ENCODE measurements around the gene UTS2B. TPM values are rescaled to one million over a fixed set of nuclear protein-coding genes. Genes with fewer than 3 reads are reported as not detected.

UTS2B gene
- total and polyA plus RNA-seq, 4 donors = 0.10 to 0.76 TPM; not detected in 2

DNA sequence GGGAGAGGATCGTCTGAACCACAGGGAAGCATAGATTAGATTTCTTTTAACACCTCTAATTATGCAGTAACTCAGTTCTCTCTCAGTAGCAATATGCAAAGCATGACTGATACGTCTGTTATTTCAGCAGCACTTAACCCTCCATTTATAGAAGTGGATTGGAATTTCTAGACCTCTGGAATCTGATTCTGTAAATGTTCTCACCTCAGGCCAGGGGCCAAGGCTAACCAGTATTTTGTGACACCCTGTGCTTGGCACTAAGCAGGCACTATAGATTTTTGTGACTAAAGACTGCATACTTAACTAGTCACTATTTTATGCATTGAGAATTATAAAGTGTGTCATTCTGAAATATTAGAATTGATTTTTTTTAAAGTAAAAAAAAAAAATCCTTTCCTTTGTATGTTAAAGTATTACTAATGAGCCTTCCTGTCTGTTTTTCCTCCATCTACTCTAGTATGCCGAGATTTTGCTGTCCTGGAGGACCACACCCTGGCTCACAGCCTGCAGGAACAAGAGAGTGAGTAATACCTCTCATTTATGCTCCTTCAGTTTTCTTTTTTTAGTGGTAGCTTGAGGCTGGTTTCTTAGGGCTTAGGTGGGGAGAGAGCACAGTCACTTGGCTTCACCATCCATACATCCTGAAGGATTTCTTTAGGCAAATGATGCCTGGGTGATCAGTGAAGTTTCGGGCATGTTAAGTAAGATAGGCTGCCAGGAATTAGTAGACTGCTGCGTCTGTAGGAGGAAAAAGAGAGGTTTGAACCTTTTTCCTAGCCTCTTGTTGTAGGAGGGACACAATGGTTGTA, 26.5 kb upstream of the UTS2B start:
- Histone ChIP-seq H3K9ac (ENCODE audit: low read depth in 1 of 2, low read length in 2 of 2) (no peak overlapping the region), H3K36me3 (ENCODE audit: control insufficient read depth in 4 of 4, insufficient read depth in 3 of 4, low read depth in 1 of 4, low read length in 3 of 4) (peaks cover 5 to 41% (median 22%) of the 10 kb centered on the region in 4 donors), H3K4me1 (ENCODE audit: control insufficient read depth in 4 of 4, insufficient read depth in 4 of 4, low read length in 3 of 4) (peaks cover 7 to 37% (median 25%) of the 10 kb centered on the region in 4 donors), H3K4me3 (ENCODE audit: low read depth in 1 of 3, low read length in 3 of 3) (no peak overlapping the region), H3K9me3 (ENCODE audit: control insufficient read depth in 4 of 4, low read length in 3 of 4) (no peaks in the 10 kb centered on the region), H3K27me3 (ENCODE audit: control insufficient read depth in 4 of 4, insufficient read depth in 4 of 4, low read length in 3 of 4) (no peaks in the 10 kb centered on the region), H3K27ac (ENCODE audit: low read depth in 1 of 2, low read length in 2 of 2) (no peak overlapping the region)
- TF ChIP-seq NR2F2 (IDR thresholded peaks at IDR 0.05) = peak; percentile 38
- TF ChIP-seq, protein P1, sequence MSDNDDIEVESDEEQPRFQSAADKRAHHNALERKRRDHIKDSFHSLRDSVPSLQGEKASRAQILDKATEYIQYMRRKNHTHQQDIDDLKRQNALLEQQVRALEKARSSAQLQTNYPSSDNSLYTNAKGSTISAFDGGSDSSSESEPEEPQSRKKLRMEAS (IDR thresholded peaks at IDR 0.05) = no peak
- TF ChIP-seq, protein P2, sequence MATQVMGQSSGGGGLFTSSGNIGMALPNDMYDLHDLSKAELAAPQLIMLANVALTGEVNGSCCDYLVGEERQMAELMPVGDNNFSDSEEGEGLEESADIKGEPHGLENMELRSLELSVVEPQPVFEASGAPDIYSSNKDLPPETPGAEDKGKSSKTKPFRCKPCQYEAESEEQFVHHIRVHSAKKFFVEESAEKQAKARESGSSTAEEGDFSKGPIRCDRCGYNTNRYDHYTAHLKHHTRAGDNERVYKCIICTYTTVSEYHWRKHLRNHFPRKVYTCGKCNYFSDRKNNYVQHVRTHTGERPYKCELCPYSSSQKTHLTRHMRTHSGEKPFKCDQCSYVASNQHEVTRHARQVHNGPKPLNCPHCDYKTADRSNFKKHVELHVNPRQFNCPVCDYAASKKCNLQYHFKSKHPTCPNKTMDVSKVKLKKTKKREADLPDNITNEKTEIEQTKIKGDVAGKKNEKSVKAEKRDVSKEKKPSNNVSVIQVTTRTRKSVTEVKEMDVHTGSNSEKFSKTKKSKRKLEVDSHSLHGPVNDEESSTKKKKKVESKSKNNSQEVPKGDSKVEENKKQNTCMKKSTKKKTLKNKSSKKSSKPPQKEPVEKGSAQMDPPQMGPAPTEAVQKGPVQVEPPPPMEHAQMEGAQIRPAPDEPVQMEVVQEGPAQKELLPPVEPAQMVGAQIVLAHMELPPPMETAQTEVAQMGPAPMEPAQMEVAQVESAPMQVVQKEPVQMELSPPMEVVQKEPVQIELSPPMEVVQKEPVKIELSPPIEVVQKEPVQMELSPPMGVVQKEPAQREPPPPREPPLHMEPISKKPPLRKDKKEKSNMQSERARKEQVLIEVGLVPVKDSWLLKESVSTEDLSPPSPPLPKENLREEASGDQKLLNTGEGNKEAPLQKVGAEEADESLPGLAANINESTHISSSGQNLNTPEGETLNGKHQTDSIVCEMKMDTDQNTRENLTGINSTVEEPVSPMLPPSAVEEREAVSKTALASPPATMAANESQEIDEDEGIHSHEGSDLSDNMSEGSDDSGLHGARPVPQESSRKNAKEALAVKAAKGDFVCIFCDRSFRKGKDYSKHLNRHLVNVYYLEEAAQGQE (IDR thresholded peaks at IDR 0.05) = no peak
- peak; percentile 41 to 46 for TF ChIP-seq HNF4A (conservative IDR thresholded peaks at IDR 0.05)
- no peak for TF ChIP-seq RAD21 (IDR thresholded peaks at IDR 0.05)
- no peak for DNase-seq (ENCODE audit: low spot score)
- WGBS = 69% methylated on average over 5 of the region's 5 CpGs

DNA sequence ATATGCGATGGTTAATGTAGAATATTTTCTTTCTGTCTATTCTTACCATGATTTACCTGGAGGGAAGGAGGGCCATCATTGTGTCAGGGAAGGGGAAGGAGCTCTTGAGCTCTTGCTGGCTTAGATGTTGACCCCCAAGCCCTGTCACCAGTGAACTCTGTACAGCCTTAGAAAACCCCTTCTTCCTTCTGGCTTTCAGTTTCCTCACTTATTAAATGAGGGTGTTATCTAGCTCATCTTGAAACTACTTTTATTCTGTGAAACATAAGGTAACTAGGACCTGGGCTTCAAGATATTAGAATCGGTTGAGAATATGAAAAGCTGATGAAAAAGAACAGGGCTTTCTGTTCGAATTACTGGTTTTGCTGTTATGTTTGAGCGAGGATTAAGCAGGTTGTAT, 25.1 kb upstream of the UTS2B start:
- TF ChIP-seq RAD21 (IDR thresholded peaks at IDR 0.05) = no peak
- TF ChIP-seq NR2F2 (IDR thresholded peaks at IDR 0.05) = no peak
- H3K36me3 ChIP-seq (ENCODE audit: control insufficient read depth in 4 of 4, insufficient read depth in 3 of 4, low read depth in 1 of 4, low read length in 3 of 4) = peaks cover 3 to 28% (median 12%) of the 10 kb centered on the region in 4 donors
- no peak overlapping the region for H3K4me3 ChIP-seq (ENCODE audit: low read depth in 1 of 3, low read length in 3 of 3)
- H3K4me1 ChIP-seq (ENCODE audit: control insufficient read depth in 4 of 4, insufficient read depth in 4 of 4, low read length in 3 of 4) = peaks cover 13 to 48% (median 33%) of the 10 kb centered on the region in 4 donors
- H3K9me3 ChIP-seq (ENCODE audit: control insufficient read depth in 4 of 4, low read length in 3 of 4) = no peaks in the 10 kb centered on the region
- no peak for DNase-seq (ENCODE audit: low spot score)
- no peak overlapping the region for H3K27ac ChIP-seq (ENCODE audit: low read depth in 1 of 2, low read length in 2 of 2)
- H3K9ac ChIP-seq (ENCODE audit: low read depth in 1 of 2, low read length in 2 of 2) = no peak overlapping the region
- 87% methylated on average over 4 of the region's 4 CpGs for WGBS
- H3K27me3 ChIP-seq (ENCODE audit: control insufficient read depth in 4 of 4, insufficient read depth in 4 of 4, low read length in 3 of 4) = no peaks in the 10 kb centered on the region

DNA sequence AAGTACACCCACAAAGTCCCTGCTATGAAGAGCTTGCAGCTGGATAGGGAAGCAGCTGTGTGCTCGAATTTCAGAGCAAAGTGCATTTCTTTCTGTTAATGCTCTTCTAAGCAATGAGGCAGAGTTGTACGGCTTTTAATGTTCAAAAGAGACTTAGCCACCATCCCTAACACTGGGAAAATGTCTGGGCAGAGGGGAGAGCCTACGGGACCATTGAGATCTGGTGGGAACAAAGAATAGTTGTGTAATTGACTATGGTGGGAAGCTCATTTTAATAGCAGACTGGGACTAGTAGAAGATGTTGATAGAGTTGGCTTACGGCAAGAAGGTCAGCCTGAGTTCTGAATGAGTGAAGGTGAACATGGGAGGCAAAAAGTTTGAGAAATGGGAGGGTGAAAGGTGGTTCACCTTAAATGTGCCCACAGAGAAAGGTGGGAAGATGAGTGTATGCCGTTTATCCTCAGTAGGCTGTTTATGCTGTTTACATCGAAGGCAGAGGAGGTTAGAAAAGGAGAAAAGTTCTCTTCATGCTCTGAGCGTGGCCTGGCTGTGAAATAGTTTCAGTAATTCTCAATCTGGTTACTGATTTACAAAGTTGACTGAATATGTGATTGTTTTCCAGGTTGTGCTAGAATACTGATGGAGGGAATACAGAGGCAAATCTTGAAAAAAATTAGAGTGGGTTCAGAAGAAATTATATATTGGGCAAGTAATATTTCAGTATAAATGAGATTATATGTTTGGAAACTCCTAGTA, 22.9 kb upstream of the UTS2B start:
- Histone ChIP-seq H3K4me3 (ENCODE audit: low read depth in 1 of 3, low read length in 3 of 3) (peak overlapping the region in 2 of 3 donors; percentile 13 to 22), H3K36me3 (ENCODE audit: control insufficient read depth in 4 of 4, insufficient read depth in 3 of 4, low read depth in 1 of 4, low read length in 3 of 4) (peaks cover 0 to 9% (median 4%) of the 10 kb centered on the region in 4 donors), H3K27me3 (ENCODE audit: control insufficient read depth in 4 of 4, insufficient read depth in 4 of 4, low read length in 3 of 4) (no peaks in the 10 kb centered on the region), H3K9ac (ENCODE audit: low read depth in 1 of 2, low read length in 2 of 2) (peak overlapping the region in 1 of 2 donors; percentile 39), H3K9me3 (ENCODE audit: control insufficient read depth in 4 of 4, low read length in 3 of 4) (no peaks in the 10 kb centered on the region), H3K4me1 (ENCODE audit: control insufficient read depth in 4 of 4, insufficient read depth in 4 of 4, low read length in 3 of 4) (peaks cover 13 to 54% (median 38%) of the 10 kb centered on the region in 4 donors), H3K27ac (ENCODE audit: low read depth in 1 of 2, low read length in 2 of 2) (peak overlapping the region; percentile 73 to 94)
- TF ChIP-seq, protein P1 (IDR thresholded peaks at IDR 0.05) = peak; percentile 26
- TF ChIP-seq TAF1 (conservative IDR thresholded peaks at IDR 0.05) = no peak
- TF ChIP-seq, protein P2 (IDR thresholded peaks at IDR 0.05) = no peak
- TF ChIP-seq HNF4A (conservative IDR thresholded peaks at IDR 0.05) = peak in 1 of 2 donors; percentile 33
- TF ChIP-seq RXRA (IDR thresholded peaks at IDR 0.05) = peak in 1 of 2 donors; percentile 49
- no peak for DNase-seq (ENCODE audit: low spot score)
- WGBS = 27% methylated on average over 7 of the region's 7 CpGs

Data from liver (tissue), 9 donors.